GM23338 (cell line): ENCODE results near the gene CTRL. TPM values are rescaled to one million over a fixed set of nuclear protein-coding genes. Genes with fewer than 3 reads are reported as not detected.

ENCODE experiments used
- ATAC-seq: fragments of 200-7000 bp; cut with Tn5 transposase; 3 replicates; pipeline ENCODE4 v1.9.1; 2020
- DNase-seq: peaks from one replicate; pipeline ENCODE4 v3.0.0-alpha.2; 2015; ENCODE audit warnings: low spot score
- H2AFZ ChIP-seq: fragments of 200-600 bp; sonication (generic); 2 replicates; pipeline ENCODE4 v1.8.0; 2016; ENCODE audit warnings: antibody characterized with exemption, mild to moderate bottlenecking, moderate library complexity
- H3F3A ChIP-seq: fragments of 200-600 bp; sonication (generic); replicated peaks from 2 replicates; pipeline ENCODE4 v1.8.0; 2017; ENCODE audit warnings: antibody characterized with exemption, mixed run types, low read depth
- H3K27ac ChIP-seq: fragments of 200-600 bp; sonication (generic); 2 replicates; pipeline ENCODE4 v1.6.1; 2016; ENCODE audit warnings: low read depth
- H3K27me3 ChIP-seq: fragments of 200-600 bp; sonication (generic); 2 replicates; pipeline ENCODE4 v1.8.0; 2016; ENCODE audit warnings: mild to moderate bottlenecking, mixed run types, moderate library complexity; ENCODE audit not compliant: insufficient read depth
- H3K36me3 ChIP-seq: fragments of 200-600 bp; sonication (generic); 2 replicates; pipeline ENCODE4 v1.8.0; 2016; ENCODE audit warnings: mild to moderate bottlenecking; ENCODE audit not compliant: insufficient read depth
- H3K4me1 ChIP-seq: fragments of 200-600 bp; sonication (generic); 2 replicates; pipeline ENCODE4 v1.8.0; 2016; ENCODE audit warnings: mild to moderate bottlenecking, moderate library complexity; ENCODE audit not compliant: insufficient read depth
- H3K4me2 ChIP-seq: fragments of 200-600 bp; sonication (generic); 2 replicates; pipeline ENCODE4 v1.7.1; 2017; ENCODE audit warnings: mixed run types
- H3K4me3 ChIP-seq: fragments of 200-600 bp; sonication (generic); 2 replicates; pipeline ENCODE4 v1.6.1; 2016; ENCODE audit warnings: mixed run types
- H3K79me2 ChIP-seq: fragments of 200-600 bp; sonication (generic); replicated peaks from 2 replicates; pipeline ENCODE4 v1.8.0; 2017; ENCODE audit warnings: mild to moderate bottlenecking; ENCODE audit not compliant: insufficient read depth
- H3K9me2 ChIP-seq: fragments of 200-600 bp; sonication (generic); 2 replicates; pipeline ENCODE4 v1.8.0; 2017; ENCODE audit not compliant: insufficient read depth
- H4K20me1 ChIP-seq: fragments of 200-600 bp; sonication (generic); replicated peaks from 2 replicates; pipeline ENCODE4 v1.8.0; 2017; ENCODE audit warnings: mild to moderate bottlenecking; ENCODE audit not compliant: insufficient read depth
- H3K27ac Mint-ChIP-seq: 2 replicates; pipeline ENCODE4 v1.8.0; 2020; ENCODE audit warnings: inconsistent platforms, mild to moderate bottlenecking, moderate library complexity, mixed read lengths
- H3K27me3 Mint-ChIP-seq: 3 replicates; pipeline ENCODE4 v1.8.0; 2022; ENCODE audit warnings: low read depth, mild to moderate bottlenecking, moderate library complexity, mixed read lengths, inconsistent platforms; ENCODE audit not compliant: insufficient read depth, poor library complexity
- H3K36me3 Mint-ChIP-seq: 3 replicates; pipeline ENCODE4 v1.8.0; 2021; ENCODE audit warnings: low read depth, mild to moderate bottlenecking, inconsistent platforms, moderate library complexity, mixed read lengths
- H3K4me1 Mint-ChIP-seq: 3 replicates; pipeline ENCODE4 v1.8.0; 2020; ENCODE audit warnings: mild to moderate bottlenecking, inconsistent platforms, mixed read lengths
- H3K4me3 Mint-ChIP-seq: 3 replicates; pipeline ENCODE4 v1.8.0; 2021; ENCODE audit warnings: moderate library complexity, mild to moderate bottlenecking, inconsistent platforms, mixed read lengths
- H3K9me3 Mint-ChIP-seq: 3 replicates; pipeline ENCODE4 v1.8.0; 2020; ENCODE audit warnings: moderate library complexity, mild to moderate bottlenecking, inconsistent platforms, mixed read lengths
- CREB1 ChIP-seq: fragments of 250-450 bp; sonication (Bioruptor Pico); IDR thresholded peaks from 2 replicates; pipeline ENCODE4 v1.5.0; 2020; ENCODE audit warnings: low read depth, mild to moderate bottlenecking, moderate library complexity
- EZH2 ChIP-seq: fragments of 200-600 bp; sonication (generic); IDR thresholded peaks from one replicate; pipeline ENCODE4 v1.8.0; 2017; ENCODE audit warnings: antibody characterized with exemption, mild to moderate bottlenecking, low read depth; ENCODE audit not compliant: unreplicated experiment
- EZH2phosphoT487 ChIP-seq: fragments of 200-600 bp; sonication (generic); IDR thresholded peaks from one replicate; pipeline ENCODE4 v1.8.1; 2018; ENCODE audit warnings: antibody characterized with exemption; ENCODE audit not compliant: unreplicated experiment
- NANOG ChIP-seq: IDR thresholded peaks from 2 replicates; pipeline ENCODE4 v1.6.1; 2016; ENCODE audit warnings: antibody characterized with exemption, borderline replicate concordance
- polyA plus RNA-seq: library from polyadenylated mRNA; unstranded; fragments of >200 nt; fragmentation: Nextera tagmentation; extraction: Ambion mirVana; gene quantifications from 2 replicates; pipeline ENCODE4 v1.2.1, GENCODE V29; 2016
- total RNA-seq: library from RNA; depleted of rRNA; stranded (reverse); fragments of >200 nt; shearing (Covaris generic); gene quantifications from 2 replicates; pipeline ENCODE4 v1.2.3, GENCODE V29; 2014
- TF ChIP-seq, protein P1 (sequence below): fragments of 250-450 bp; sonication (Bioruptor Pico); IDR thresholded peaks from 2 replicates; pipeline ENCODE4 v1.5.0; 2020; ENCODE audit warnings: mild to moderate bottlenecking, moderate library complexity
- TF ChIP-seq, protein P2 (sequence below): IDR thresholded peaks from one replicate; pipeline ENCODE4 v1.6.1; 2018; ENCODE audit warnings: antibody characterized with exemption; ENCODE audit not compliant: unreplicated experiment
- TF ChIP-seq, protein P3 (sequence below): IDR thresholded peaks from 2 replicates; pipeline ENCODE4 v1.6.1; 2016; ENCODE audit warnings: antibody characterized with exemption
- TF ChIP-seq, protein P4 (sequence below), 2 experiments: fragments of 200-600 bp in 1 of 2; sonication (generic) in 1 of 2; conservative IDR thresholded peaks; 2 replicates each; pipeline versions ENCODE4 v1.5.1 to v1.6.1; 2016 to 2017; ENCODE audit warnings: antibody characterized with exemption in 2 of 2, low read depth in 2 of 2, mild to moderate bottlenecking in 2 of 2, moderate library complexity in 1 of 2

Gene CTRL
- total and polyA plus RNA-seq, 2 experiments from 2014 or later: 1.6 to 13.0 TPM

DNA sequence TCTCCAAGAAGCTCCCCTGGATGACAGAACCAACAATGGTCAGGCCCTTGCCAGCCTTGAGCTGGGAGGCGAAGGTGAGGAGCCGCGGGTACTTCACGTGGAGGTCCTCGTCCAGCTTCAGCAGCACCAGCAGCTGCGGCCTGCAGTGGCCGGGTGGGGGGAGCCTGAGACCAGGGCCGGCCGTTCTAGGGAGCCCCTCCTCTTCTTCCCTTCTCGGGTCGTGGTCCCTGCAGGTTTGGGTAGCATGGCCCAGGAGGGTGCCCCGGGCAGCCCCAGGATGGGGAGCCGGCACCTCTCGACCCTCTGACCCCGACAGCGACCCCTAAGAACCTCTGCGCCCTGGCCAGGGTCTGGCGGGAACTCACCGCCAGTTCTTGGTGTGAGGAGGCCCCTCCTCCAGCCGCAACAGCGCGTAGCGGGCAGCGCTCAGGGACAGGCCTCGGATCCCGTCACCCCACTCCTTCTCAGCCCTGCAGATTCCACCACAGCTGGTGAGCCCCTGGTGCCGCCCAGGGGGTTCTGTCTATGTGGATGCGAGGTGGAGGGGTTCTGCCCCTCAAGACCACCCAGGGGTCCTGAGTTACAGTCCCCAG lies 15.4 kb upstream of the CTRL start:
- H3K27me3 ChIP-seq: no peaks in the 10 kb centered on the region
- DNase-seq (no peak), ATAC-seq (no peak)
- no peak overlapping the region for H3K27ac Mint-ChIP-seq
- H3F3A ChIP-seq: peaks cover 6% of the 10 kb centered on the region
- H3K27me3 Mint-ChIP-seq: peaks cover 4% of the 10 kb centered on the region
- H3K9me3 Mint-ChIP-seq: no peaks in the 10 kb centered on the region
- peaks cover 2% of the 10 kb centered on the region for H4K20me1 ChIP-seq
- peaks cover 38% of the 10 kb centered on the region for H3K36me3 Mint-ChIP-seq
- TF ChIP-seq EZH2phosphoT487: no peak
- no peak overlapping the region for H3K4me2 ChIP-seq
- H3K4me1 Mint-ChIP-seq: no peaks in the 10 kb centered on the region
- H3K9me2 ChIP-seq: no peaks in the 10 kb centered on the region
- no peak overlapping the region for H3K4me3 Mint-ChIP-seq
- peaks cover 13% of the 10 kb centered on the region; the same call in 1 of the 2 replicates for H3K36me3 ChIP-seq
- H3K4me1 ChIP-seq: no peaks in the 10 kb centered on the region
- no peak overlapping the region for H3K27ac ChIP-seq
- H3K79me2 ChIP-seq: no peaks in the 10 kb centered on the region
- no peak overlapping the region for H2AFZ ChIP-seq
- H3K4me3 ChIP-seq: no peak overlapping the region

DNA sequence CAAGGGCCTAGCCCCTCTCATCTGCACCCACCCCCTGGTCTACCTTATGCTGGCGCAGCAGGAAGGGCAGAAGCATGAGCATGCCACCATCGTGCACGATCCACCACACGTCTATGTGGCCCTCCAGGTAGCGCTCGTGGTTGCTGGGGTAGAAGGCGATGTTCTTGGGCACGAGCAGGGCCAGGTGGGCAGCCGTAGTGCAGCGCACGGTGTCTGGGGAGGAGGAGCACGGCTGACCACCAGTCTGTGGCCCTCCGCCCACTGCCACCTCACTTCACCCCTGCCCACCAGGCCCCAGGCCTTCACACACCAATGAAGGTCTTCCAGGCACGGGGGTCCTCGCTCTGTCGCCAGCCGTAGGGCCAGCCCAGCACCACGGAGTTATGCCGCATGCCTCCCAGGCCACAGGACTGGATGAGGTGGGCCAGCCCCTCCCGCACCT lies 14.5 kb upstream of the CTRL start:
- Histone ChIP-seq H3K4me2 (no peak overlapping the region), H3K79me2 (no peaks in the 10 kb centered on the region), H3K27ac (no peak overlapping the region), H3K4me3 (no peak overlapping the region), H4K20me1 (peaks cover 11% of the 10 kb centered on the region), H3K4me1 (no peaks in the 10 kb centered on the region), H3K36me3 (peaks cover 16% of the 10 kb centered on the region; the same call in 1 of the 2 replicates), H3K27me3 (no peaks in the 10 kb centered on the region), H3F3A (peaks cover 11% of the 10 kb centered on the region), H3K9me2 (no peaks in the 10 kb centered on the region), H2AFZ (no peak overlapping the region)
- ATAC-seq (no peak), DNase-seq (no peak)
- no peak overlapping the region for H3K27ac Mint-ChIP-seq
- H3K4me1 Mint-ChIP-seq: peaks cover 4% of the 10 kb centered on the region; the same call in 2 of the 3 replicates
- peaks cover 5% of the 10 kb centered on the region for H3K27me3 Mint-ChIP-seq
- H3K4me3 Mint-ChIP-seq: no peak overlapping the region
- H3K36me3 Mint-ChIP-seq: peaks cover 38% of the 10 kb centered on the region
- no peaks in the 10 kb centered on the region for H3K9me3 Mint-ChIP-seq
- TF ChIP-seq EZH2 (no peak), NANOG (no peak), EZH2phosphoT487 (no peak), CREB1 (no peak)
- TF ChIP-seq, protein P1, sequence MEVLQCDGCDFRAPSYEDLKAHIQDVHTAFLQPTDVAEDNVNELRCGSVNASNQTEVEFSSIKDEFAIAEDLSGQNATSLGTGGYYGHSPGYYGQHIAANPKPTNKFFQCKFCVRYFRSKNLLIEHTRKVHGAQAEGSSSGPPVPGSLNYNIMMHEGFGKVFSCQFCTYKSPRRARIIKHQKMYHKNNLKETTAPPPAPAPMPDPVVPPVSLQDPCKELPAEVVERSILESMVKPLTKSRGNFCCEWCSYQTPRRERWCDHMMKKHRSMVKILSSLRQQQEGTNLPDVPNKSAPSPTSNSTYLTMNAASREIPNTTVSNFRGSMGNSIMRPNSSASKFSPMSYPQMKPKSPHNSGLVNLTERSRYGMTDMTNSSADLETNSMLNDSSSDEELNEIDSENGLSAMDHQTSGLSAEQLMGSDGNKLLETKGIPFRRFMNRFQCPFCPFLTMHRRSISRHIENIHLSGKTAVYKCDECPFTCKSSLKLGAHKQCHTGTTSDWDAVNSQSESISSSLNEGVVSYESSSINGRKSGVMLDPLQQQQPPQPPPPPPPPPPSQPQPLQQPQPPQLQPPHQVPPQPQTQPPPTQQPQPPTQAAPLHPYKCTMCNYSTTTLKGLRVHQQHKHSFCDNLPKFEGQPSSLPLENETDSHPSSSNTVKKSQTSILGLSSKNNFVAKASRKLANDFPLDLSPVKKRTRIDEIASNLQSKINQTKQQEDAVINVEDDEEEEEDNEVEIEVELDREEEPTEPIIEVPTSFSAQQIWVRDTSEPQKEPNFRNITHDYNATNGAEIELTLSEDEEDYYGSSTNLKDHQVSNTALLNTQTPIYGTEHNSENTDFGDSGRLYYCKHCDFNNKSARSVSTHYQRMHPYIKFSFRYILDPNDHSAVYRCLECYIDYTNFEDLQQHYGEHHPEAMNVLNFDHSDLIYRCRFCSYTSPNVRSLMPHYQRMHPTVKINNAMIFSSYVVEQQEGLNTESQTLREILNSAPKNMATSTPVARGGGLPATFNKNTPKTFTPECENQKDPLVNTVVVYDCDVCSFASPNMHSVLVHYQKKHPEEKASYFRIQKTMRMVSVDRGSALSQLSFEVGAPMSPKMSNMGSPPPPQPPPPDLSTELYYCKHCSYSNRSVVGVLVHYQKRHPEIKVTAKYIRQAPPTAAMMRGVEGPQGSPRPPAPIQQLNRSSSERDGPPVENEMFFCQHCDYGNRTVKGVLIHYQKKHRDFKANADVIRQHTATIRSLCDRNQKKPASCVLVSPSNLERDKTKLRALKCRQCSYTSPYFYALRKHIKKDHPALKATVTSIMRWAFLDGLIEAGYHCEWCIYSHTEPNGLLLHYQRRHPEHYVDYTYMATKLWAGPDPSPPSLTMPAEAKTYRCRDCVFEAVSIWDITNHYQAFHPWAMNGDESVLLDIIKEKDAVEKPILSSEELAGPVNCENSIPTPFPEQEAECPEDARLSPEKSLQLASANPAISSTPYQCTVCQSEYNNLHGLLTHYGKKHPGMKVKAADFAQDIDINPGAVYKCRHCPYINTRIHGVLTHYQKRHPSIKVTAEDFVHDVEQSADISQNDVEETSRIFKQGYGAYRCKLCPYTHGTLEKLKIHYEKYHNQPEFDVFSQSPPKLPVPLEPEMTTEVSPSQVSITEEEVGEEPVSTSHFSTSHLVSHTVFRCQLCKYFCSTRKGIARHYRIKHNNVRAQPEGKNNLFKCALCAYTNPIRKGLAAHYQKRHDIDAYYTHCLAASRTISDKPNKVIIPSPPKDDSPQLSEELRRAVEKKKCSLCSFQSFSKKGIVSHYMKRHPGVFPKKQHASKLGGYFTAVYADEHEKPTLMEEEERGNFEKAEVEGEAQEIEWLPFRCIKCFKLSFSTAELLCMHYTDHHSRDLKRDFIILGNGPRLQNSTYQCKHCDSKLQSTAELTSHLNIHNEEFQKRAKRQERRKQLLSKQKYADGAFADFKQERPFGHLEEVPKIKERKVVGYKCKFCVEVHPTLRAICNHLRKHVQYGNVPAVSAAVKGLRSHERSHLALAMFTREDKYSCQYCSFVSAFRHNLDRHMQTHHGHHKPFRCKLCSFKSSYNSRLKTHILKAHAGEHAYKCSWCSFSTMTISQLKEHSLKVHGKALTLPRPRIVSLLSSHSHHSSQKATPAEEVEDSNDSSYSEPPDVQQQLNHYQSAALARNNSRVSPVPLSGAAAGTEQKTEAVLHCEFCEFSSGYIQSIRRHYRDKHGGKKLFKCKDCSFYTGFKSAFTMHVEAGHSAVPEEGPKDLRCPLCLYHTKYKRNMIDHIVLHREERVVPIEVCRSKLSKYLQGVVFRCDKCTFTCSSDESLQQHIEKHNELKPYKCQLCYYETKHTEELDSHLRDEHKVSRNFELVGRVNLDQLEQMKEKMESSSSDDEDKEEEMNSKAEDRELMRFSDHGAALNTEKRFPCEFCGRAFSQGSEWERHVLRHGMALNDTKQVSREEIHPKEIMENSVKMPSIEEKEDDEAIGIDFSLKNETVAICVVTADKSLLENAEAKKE (CRISPR knock-in tag): no peak
- TF ChIP-seq, protein P2, sequence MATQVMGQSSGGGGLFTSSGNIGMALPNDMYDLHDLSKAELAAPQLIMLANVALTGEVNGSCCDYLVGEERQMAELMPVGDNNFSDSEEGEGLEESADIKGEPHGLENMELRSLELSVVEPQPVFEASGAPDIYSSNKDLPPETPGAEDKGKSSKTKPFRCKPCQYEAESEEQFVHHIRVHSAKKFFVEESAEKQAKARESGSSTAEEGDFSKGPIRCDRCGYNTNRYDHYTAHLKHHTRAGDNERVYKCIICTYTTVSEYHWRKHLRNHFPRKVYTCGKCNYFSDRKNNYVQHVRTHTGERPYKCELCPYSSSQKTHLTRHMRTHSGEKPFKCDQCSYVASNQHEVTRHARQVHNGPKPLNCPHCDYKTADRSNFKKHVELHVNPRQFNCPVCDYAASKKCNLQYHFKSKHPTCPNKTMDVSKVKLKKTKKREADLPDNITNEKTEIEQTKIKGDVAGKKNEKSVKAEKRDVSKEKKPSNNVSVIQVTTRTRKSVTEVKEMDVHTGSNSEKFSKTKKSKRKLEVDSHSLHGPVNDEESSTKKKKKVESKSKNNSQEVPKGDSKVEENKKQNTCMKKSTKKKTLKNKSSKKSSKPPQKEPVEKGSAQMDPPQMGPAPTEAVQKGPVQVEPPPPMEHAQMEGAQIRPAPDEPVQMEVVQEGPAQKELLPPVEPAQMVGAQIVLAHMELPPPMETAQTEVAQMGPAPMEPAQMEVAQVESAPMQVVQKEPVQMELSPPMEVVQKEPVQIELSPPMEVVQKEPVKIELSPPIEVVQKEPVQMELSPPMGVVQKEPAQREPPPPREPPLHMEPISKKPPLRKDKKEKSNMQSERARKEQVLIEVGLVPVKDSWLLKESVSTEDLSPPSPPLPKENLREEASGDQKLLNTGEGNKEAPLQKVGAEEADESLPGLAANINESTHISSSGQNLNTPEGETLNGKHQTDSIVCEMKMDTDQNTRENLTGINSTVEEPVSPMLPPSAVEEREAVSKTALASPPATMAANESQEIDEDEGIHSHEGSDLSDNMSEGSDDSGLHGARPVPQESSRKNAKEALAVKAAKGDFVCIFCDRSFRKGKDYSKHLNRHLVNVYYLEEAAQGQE: no peak
- TF ChIP-seq, protein P3, sequence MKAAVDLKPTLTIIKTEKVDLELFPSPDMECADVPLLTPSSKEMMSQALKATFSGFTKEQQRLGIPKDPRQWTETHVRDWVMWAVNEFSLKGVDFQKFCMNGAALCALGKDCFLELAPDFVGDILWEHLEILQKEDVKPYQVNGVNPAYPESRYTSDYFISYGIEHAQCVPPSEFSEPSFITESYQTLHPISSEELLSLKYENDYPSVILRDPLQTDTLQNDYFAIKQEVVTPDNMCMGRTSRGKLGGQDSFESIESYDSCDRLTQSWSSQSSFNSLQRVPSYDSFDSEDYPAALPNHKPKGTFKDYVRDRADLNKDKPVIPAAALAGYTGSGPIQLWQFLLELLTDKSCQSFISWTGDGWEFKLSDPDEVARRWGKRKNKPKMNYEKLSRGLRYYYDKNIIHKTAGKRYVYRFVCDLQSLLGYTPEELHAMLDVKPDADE: no peak
- TF ChIP-seq, protein P4, sequence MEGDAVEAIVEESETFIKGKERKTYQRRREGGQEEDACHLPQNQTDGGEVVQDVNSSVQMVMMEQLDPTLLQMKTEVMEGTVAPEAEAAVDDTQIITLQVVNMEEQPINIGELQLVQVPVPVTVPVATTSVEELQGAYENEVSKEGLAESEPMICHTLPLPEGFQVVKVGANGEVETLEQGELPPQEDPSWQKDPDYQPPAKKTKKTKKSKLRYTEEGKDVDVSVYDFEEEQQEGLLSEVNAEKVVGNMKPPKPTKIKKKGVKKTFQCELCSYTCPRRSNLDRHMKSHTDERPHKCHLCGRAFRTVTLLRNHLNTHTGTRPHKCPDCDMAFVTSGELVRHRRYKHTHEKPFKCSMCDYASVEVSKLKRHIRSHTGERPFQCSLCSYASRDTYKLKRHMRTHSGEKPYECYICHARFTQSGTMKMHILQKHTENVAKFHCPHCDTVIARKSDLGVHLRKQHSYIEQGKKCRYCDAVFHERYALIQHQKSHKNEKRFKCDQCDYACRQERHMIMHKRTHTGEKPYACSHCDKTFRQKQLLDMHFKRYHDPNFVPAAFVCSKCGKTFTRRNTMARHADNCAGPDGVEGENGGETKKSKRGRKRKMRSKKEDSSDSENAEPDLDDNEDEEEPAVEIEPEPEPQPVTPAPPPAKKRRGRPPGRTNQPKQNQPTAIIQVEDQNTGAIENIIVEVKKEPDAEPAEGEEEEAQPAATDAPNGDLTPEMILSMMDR (conservative IDR thresholded peaks at IDR 0.05; ENCODE audit: low read depth in 2 of 2): no peak
